ENCODE data around the gene SAE1.
"Not testable (repeated sequence)": the region's sequence is repeated elsewhere in the genome, so short reads cannot be mapped to it uniquely, and the experiment has no call there.

SAE1 gene

DNA sequence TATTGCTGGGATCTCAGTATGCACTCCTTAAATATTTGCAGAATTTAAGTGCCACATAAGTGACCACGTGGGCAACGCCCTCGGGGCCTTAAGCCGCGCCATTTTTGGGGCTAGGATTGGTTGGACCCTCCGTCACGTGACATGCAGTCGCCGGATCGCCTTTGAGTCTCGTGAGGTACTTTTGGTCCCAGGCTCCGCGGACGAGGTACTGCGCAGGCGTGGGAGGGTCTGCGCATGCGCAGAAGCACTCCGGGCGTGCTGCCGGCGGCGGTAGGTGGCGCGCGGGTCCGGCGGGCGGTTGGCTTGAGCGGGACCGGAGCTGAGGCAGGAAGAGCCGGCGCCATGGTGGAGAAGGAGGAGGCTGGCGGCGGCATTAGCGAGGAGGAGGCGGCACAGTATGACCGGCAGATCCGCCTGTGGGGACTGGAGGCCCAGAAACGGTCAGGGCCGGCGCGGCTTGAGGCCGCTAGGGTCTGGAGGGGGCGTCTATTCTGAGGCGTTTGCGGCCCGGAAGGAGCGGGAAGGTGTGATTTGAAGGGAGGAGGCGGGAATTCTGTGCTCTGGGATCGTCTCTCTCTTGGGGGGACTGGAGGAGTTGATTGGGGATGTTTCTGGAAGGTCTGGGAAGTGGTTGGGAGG is at the start of gene SAE1:
Gene SAE1, plus strand, starts transcription at position 247 of the 639 bp plus-strand sequence. Its CDS starts 96 bp downstream, at position 343.
- DNase-seq, result peak; percentile 99

- no peak for DNase-seq
Measured at GRCh38 chr19:47081095-47081494, 49.5 kb upstream of the SAE1 start.

- no peak for DNase-seq
Measured at GRCh38 chr19:47082493-47082892, 48.1 kb upstream of the SAE1 start.

GRCh38 chr19:47084879-47085439 is 45.7 kb upstream of the SAE1 start:
- no peak for DNase-seq

- no peak for DNase-seq
Measured at GRCh38 chr19:47086280-47086679, 44.4 kb upstream of the SAE1 start.

- DNase-seq, result no peak
Measured at GRCh38 chr19:47089767-47090350, 40.8 kb upstream of the SAE1 start.

DNA sequence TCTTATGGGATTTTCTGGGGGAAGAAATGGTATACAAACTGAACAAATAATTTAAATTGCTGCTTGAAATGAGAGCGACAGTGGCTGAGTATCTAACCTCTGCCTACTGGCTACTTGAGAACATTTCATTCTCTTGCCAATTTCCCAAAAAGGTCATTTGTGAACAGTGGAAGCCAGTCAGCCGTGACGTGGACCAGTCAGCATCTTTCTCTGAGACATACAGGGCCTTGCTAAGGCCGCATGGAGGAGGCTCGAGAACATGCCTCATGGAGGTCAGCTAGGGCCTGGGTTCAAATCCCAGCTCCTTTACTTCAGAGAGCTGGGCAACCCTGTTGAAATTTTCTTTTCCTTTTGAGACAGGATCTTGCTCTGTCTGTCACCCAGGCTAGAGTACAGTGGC is 37.4 kb upstream of the SAE1 start:
- no peak for DNase-seq

GRCh38 chr19:47093841-47094240 is 36.8 kb upstream of the SAE1 start:
- no peak for DNase-seq

DNA sequence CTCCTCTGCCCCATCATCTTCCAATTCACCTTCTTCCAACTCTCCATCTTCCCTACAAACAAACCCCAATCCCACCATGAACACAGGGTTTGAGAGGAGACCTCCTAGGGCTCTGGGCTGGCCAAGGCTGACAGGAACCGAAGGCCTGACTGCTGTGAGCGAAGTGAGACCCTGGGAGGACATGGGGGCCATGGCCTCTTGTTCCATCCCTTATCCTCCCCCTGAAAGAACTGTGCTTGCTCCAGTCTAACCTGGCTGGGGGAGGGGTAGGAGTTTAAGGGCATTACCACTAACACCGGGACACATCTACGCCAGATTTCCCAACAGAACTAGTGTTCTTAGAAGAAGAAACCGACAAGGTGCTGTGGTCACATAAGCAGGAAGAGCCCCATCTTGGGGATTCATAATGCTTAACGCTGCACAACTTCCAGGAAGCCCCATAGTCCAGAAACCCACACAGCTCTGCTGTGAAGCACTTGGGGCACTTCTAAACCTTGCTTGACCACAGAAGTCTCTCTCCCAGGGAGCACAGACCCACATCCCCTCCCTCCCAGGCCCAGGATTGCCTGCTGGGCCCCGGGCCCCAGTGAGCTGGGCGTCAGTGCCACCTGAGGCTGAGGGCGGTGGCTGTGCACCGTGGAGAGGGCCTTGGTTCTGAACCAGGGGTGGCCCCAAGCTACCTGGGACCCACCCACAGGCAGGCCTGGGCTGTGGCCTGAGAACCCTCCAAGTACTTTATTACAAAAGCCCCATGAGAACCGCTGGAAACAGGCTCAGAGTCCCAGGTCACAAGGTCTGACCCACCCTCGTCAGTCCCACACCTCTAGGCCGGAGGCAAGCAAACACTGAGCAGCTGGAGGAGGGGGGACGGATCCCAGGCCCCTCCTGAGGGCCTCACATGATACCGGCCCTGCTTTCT is 35.8 kb upstream of the SAE1 start:
- no peak for DNase-seq

- no peak for DNase-seq
Measured at GRCh38 chr19:47095476-47096099, 35.0 kb upstream of the SAE1 start.

GRCh38 chr19:47096100-47096704 is 34.4 kb upstream of the SAE1 start:
- DNase-seq, result no peak

DNA sequence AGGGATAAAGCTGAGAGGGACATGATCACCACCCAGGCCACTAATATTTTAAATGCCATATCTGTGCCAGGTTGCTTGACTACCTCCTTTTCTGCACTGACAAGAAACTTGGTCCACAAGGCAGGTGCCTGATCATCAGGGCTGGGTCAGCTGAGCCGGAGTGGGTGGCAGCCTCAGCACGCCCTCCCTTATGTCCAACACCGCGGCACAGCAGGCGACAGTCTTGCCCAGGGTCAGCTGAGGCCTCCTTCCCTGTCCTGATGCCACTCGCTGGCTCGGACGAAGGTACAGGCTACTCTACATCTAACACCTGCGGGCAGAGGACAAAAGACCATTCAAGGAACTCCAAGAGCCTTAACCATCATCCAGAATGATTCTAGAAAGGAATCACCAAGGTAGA is 33.9 kb upstream of the SAE1 start:
- DNase-seq, result no peak

DNA sequence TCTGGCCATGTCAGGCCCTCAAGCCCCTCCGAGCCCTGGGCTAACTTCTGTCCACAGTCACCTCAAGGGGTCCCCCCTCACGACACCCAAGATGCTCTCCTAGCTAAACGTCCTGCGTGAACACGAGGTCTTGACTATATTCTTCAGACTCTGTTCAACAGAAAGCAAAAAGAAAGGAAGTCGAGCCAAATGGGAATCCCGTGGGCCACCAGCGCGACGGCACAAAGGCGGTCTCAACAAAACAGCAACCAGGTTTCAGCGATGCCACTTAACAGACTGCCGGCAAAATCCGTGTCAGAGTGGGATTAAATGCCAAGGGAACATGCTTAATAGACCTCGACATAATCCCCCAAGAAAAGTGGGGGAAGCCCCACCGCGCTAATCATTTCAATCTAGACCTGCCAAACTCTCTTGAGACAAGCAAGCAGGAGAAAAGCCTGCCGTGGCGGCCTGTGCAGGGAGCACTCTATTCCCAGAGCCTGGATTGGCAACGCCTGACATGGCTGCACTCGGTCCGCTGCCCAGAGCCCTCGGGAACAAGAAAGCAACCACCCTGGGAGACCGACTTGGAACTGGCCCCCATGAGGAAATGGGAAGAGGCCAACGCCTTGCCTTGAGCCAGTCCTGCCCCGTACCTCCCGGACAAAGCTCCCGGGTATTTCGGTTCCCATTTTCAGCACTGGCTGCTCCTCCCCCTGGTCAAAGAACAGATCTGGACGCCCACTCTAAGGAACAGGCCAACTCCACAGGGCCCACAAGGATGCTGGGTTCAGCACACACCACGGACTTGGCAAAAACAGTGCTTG is 33.0 kb upstream of the SAE1 start:
- DNase-seq, result no peak

- no peak for DNase-seq
Measured at GRCh38 chr19:47098608-47099007, 32.0 kb upstream of the SAE1 start.

DNA sequence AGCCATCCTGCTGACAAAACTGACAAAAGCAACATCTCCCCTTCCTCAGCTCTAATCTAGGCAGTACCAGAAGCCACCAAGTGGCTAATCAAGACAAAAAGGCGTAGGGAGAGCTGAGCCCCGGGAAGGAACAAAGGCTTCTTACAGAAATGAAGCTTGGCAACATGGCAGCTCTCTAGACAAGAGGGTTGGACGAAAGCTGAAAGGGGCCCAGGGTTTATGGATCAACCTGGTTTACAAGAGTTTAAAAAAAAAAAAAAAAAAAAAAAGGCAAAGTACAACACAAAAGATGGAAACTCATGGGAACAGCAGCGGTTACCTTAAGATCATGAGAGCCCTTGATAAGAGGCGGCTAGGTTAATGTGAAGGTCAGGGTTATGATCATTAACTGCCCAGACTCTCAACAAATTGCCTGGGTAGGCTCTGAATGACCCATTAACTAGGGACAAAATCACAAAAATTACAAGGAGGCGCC is 31.0 kb upstream of the SAE1 start:
- DNase-seq, result no peak

DNA sequence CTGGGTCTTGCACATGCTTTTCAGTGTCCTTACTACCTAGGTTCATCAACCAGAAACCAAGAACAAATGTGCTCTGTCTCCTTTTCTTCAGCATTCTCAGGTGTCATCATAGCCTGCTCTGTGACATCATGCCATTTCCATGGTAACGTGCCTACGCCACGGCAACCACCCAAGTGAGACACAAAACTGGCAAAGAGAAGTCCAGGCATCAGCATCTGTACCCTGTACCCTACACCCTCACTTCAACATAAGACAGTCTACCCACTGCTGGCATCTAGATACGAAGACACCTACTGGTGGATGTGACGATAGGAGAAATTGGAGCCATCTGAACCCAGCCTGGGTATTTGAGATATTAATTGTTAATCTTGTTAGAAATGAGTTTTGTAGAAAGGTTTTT is 30.3 kb upstream of the SAE1 start:
- no peak for DNase-seq

DNA sequence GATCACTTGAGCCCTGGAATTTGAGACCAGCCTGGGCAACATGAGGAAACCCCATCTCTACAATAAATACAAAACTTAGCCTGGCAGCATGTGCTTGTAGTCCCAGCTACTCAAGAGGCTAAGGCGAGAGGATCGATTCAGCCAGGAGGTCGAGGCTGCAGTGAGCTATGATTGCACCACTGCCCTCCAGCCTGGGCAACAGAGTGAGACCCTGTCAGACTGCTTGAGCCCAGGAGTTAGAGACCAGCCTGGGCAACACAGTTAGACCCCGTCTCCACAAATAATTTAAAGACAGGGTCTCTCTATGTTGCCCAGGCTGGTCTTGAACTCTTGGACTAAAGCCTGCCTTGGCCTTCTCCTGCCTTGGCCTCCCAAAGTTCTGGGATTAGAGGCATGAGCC is 29.5 kb upstream of the SAE1 start:
- not testable (repeated sequence) for DNase-seq

GRCh38 chr19:47102346-47103060 is 28.1 kb upstream of the SAE1 start:
- DNase-seq, result no peak

GRCh38 chr19:47104680-47105079 is 26.0 kb upstream of the SAE1 start:
- no peak for DNase-seq

DNA sequence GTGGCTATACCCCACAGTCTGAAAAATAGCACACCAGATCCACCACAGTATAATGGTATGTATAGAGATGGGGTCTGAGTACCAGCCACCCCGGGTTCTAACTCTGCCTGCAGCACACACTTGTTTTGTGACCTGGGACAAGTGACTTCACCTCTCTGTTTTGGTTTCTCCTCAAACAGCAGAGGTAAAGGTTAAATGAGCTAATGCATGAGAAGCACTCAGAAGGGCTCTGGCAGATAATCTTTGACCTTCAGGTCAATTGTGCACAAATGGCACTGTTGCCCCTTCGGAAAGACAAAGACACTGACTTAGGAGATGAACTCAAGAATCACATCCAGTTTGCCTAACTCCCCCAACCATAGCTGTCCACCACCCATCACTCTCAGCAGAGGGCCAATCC is 24.8 kb upstream of the SAE1 start:
- no peak for DNase-seq

- peak; percentile 70 for DNase-seq
Measured at GRCh38 chr19:47106821-47107201, 23.8 kb upstream of the SAE1 start.
